Measurements from ENCODE around the gene GSTK1.

The GSTK1 gene

DNA sequence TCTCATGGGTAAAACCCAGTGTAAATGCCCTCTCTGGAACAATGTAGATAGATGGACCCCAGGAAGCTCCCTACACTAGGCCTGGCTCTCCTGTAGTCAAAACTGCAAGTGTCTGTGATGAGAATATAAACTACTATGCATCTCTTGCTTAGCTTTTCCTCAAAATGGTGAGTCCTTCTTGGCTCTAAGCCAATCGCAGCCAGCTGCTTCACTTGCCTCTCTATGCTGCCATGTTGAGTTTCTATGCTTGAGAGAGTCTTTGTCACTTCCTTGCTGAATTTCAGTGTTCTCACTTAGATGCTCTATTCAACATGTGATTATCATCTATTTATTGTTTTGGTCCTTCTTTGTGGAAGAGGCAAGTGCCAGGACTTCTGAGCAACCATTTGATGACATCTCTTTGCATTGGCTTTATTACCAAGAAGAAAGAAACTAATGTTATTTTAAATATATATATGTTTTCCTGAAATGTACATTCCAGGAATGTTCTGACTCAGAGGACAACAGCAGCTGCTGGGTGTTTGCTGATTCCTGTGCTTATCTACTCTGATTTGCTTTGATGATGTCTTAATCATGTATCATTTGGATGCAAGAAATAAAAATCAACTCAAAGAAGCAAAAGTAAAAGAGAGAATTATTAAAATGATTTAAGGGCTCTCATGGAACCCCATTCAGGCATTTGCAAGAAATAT lies 24.8 kb upstream of the GSTK1 start:
- TF ChIP-seq, protein P1, sequence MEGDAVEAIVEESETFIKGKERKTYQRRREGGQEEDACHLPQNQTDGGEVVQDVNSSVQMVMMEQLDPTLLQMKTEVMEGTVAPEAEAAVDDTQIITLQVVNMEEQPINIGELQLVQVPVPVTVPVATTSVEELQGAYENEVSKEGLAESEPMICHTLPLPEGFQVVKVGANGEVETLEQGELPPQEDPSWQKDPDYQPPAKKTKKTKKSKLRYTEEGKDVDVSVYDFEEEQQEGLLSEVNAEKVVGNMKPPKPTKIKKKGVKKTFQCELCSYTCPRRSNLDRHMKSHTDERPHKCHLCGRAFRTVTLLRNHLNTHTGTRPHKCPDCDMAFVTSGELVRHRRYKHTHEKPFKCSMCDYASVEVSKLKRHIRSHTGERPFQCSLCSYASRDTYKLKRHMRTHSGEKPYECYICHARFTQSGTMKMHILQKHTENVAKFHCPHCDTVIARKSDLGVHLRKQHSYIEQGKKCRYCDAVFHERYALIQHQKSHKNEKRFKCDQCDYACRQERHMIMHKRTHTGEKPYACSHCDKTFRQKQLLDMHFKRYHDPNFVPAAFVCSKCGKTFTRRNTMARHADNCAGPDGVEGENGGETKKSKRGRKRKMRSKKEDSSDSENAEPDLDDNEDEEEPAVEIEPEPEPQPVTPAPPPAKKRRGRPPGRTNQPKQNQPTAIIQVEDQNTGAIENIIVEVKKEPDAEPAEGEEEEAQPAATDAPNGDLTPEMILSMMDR (IDR thresholded peaks at IDR 0.05; ENCODE audit: low read length) = no peak
- TF ChIP-seq EZH2 (optimal IDR thresholded peaks at IDR 0.05; ENCODE audit: low read depth, low read length) (no peak), EZH2phosphoT487 (IDR thresholded peaks at IDR 0.05; ENCODE audit: low read length) (no peak)
- H3K4me1 ChIP-seq (ENCODE audit: low read length) = no peaks in the 10 kb centered on the region
- H4K20me1 ChIP-seq (ENCODE audit: insufficient read depth, low read length) = no peaks in the 10 kb centered on the region
- no peak overlapping the region for H3K4me3 ChIP-seq (ENCODE audit: low read length)
- no peak overlapping the region for H3K27ac ChIP-seq (ENCODE audit: low read length)
- H3K36me3 ChIP-seq (replicated peaks; ENCODE audit: insufficient read depth, low read length) = no peaks in the 10 kb centered on the region
- no peak for DNase-seq
- H3F3A ChIP-seq (ENCODE audit: insufficient read depth, low read length) = no peaks in the 10 kb centered on the region
- no peaks in the 10 kb centered on the region for H3K9me2 ChIP-seq (replicated peaks; ENCODE audit: insufficient read depth, low read length)
- H3K9me3 ChIP-seq (replicated peaks; ENCODE audit: insufficient read depth, low read length) = no peaks in the 10 kb centered on the region
- H3K27me3 ChIP-seq (replicated peaks; ENCODE audit: insufficient read depth, low read length) = no peaks in the 10 kb centered on the region
- no peak overlapping the region for H2AFZ ChIP-seq (ENCODE audit: low read length)
- H3K79me2 ChIP-seq (ENCODE audit: low read length) = no peaks in the 10 kb centered on the region
- H3K9ac ChIP-seq (ENCODE audit: low read length) = no peak overlapping the region
- H3K4me2 ChIP-seq (ENCODE audit: low read depth, low read length) = no peak overlapping the region

DNA sequence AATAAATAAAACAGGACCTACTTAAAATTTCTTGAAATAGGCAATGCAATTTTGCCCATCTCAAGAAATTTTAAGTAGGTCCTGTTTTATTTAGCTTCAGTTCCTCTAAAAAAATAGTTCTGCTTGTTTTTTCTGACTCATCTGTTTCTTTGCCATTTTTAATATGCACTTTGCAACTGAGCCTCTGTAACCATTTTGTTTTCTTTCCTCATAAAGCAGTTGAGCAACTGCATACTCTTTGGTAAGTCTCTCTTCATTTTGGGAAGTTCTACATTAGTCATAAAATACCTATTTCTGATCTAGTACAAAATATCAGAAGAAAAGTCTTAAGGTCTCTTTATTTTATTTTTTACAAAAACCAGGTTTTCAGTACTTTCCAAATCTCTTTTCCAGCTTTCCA lies 23.4 kb upstream of the GSTK1 start:
- Histone ChIP-seq H3K27ac (ENCODE audit: low read length) (no peak overlapping the region), H3K9ac (ENCODE audit: low read length) (no peak overlapping the region), H4K20me1 (ENCODE audit: insufficient read depth, low read length) (no peaks in the 10 kb centered on the region), H3K4me2 (ENCODE audit: low read depth, low read length) (no peak overlapping the region), H3K9me2 (replicated peaks; ENCODE audit: insufficient read depth, low read length) (no peaks in the 10 kb centered on the region), H2AFZ (ENCODE audit: low read length) (no peak overlapping the region), H3K4me1 (ENCODE audit: low read length) (no peaks in the 10 kb centered on the region), H3K27me3 (replicated peaks; ENCODE audit: insufficient read depth, low read length) (no peaks in the 10 kb centered on the region), H3K9me3 (replicated peaks; ENCODE audit: insufficient read depth, low read length) (no peaks in the 10 kb centered on the region), H3K36me3 (replicated peaks; ENCODE audit: insufficient read depth, low read length) (no peaks in the 10 kb centered on the region), H3K79me2 (ENCODE audit: low read length) (no peaks in the 10 kb centered on the region), H3K4me3 (ENCODE audit: low read length) (no peak overlapping the region), H3F3A (ENCODE audit: insufficient read depth, low read length) (no peaks in the 10 kb centered on the region)
- TF ChIP-seq, protein P1 (IDR thresholded peaks at IDR 0.05; ENCODE audit: low read length) = no peak
- TF ChIP-seq EZH2 (optimal IDR thresholded peaks at IDR 0.05; ENCODE audit: low read depth, low read length) (no peak), EZH2phosphoT487 (IDR thresholded peaks at IDR 0.05; ENCODE audit: low read length) (no peak)
- no peak for DNase-seq

DNA sequence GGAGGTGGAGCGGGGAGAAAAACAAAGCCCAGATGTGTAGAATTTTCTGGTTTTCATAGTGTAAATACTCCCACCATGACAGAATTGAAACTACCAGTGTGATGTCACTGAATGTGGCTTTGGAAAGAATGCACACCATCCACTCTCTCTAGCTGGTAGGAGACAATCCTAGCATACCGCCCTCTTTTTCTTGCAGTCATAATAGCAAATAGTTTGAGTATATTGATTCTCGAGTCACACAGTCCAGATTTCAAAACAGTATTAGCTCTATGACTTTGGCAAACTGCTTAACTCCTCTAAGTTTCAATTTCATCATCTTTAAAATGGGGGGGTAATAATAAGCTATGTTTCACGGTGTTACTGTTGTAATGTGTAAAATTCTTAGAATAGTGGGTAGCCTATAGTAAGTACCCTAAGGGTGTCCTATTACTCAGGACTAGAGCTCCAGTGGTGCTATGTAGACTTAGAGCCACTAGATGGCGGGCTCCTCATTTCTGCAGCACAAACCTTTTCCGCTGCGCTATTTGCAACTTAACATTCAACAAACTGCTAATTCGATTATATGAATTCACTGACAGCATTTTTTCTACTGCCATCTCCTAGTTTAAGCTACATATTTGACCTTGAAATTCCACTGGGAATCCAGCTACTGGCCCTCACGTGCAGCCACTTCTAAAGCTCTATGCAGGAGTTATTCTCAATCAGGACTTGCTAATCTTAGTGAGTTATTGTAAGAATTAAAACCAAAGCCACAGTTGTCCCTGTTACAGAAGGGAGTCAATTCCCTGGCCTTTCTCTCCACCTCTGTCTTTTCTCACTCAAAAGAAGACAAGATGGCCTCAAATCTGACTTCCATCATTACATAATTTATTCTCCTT lies 22.7 kb upstream of the GSTK1 start:
- Histone ChIP-seq H2AFZ (ENCODE audit: low read length) (no peak overlapping the region), H3K9me3 (replicated peaks; ENCODE audit: insufficient read depth, low read length) (no peaks in the 10 kb centered on the region), H3K9me2 (replicated peaks; ENCODE audit: insufficient read depth, low read length) (no peaks in the 10 kb centered on the region), H3K79me2 (ENCODE audit: low read length) (no peaks in the 10 kb centered on the region), H3K4me1 (ENCODE audit: low read length) (no peaks in the 10 kb centered on the region), H3K4me3 (ENCODE audit: low read length) (no peak overlapping the region), H4K20me1 (ENCODE audit: insufficient read depth, low read length) (no peaks in the 10 kb centered on the region), H3K4me2 (ENCODE audit: low read depth, low read length) (no peak overlapping the region), H3K9ac (ENCODE audit: low read length) (no peak overlapping the region), H3K27me3 (replicated peaks; ENCODE audit: insufficient read depth, low read length) (no peaks in the 10 kb centered on the region), H3F3A (ENCODE audit: insufficient read depth, low read length) (no peaks in the 10 kb centered on the region), H3K36me3 (replicated peaks; ENCODE audit: insufficient read depth, low read length) (no peaks in the 10 kb centered on the region), H3K27ac (ENCODE audit: low read length) (no peak overlapping the region)
- peak; percentile 82 for DNase-seq
- TF ChIP-seq, protein P1 (IDR thresholded peaks at IDR 0.05; ENCODE audit: low read length) = peak; percentile 98
- TF ChIP-seq EZH2 (optimal IDR thresholded peaks at IDR 0.05; ENCODE audit: low read depth, low read length) = no peak

Measured in MM.1S (cell line).